HG03460 (cell line): Measurements from ENCODE around the gene PIK3R6.
A peak's percentile ranks its signal among the peaks of the same experiment; 100 is the strongest.

Source experiments
- ATAC-seq: cut with Tn5 transposase; IDR thresholded peaks from one replicate; pipeline ENCODE4 v1.9.1; 2021; ENCODE audit not compliant: unreplicated experiment

The PIK3R6 gene

GRCh38 chr17:8875957-8876356 is 8.5 kb upstream of the PIK3R6 start:
- no peak for ATAC-seq

GRCh38 chr17:8875436-8875835 is 8.0 kb upstream of the PIK3R6 start:
- no peak for ATAC-seq

GRCh38 chr17:8873801-8874715 is 6.6 kb upstream of the PIK3R6 start:
- no peak for ATAC-seq

- ATAC-seq = no peak
These were observed 5.4 kb upstream of the PIK3R6 start for GRCh38 chr17:8872705-8873435.

- ATAC-seq = no peak
These were observed 4.7 kb upstream of the PIK3R6 start for GRCh38 chr17:8872036-8872704.

GRCh38 chr17:8871081-8871581 is 3.7 kb upstream of the PIK3R6 start:
- ATAC-seq = no peak

GRCh38 chr17:8870406-8871040 is 3.0 kb upstream of the PIK3R6 start:
- no peak for ATAC-seq

- ATAC-seq = no peak
These were observed 1.8 kb upstream of the PIK3R6 start for GRCh38 chr17:8869114-8869815.

GRCh38 chr17:8868529-8868951 is 1.1 kb upstream of the PIK3R6 start:
- ATAC-seq = peak; percentile 55

GRCh38 chr17:8868092-8868491 is 618 bp upstream of the PIK3R6 start:
- no peak for ATAC-seq

- no peak for ATAC-seq
These were observed 1.7 kb downstream of the PIK3R6 start for GRCh38 chr17:8865811-8866210.

- ATAC-seq = no peak
These were observed 2.1 kb downstream of the PIK3R6 start for GRCh38 chr17:8865385-8865784.

GRCh38 chr17:8862213-8863056 is 5.0 kb downstream of the PIK3R6 start:
- no peak for ATAC-seq

GRCh38 chr17:8861495-8862181 is 5.8 kb downstream of the PIK3R6 start:
- no peak for ATAC-seq

- ATAC-seq = no peak
These were observed 7.6 kb downstream of the PIK3R6 start for GRCh38 chr17:8859804-8860430.

GRCh38 chr17:8859027-8859803 is 8.3 kb downstream of the PIK3R6 start:
- no peak for ATAC-seq

- peak; percentile 50 for ATAC-seq
These were observed 9.6 kb downstream of the PIK3R6 start for GRCh38 chr17:8857919-8858318.
